Osteoblast (primary cell): ENCODE data around the gene RIBC2. TPM values are rescaled to one million over a fixed set of nuclear protein-coding genes. Genes with fewer than 3 reads are reported as not detected.

Experiments
- DNase-seq: peaks from one replicate; pipeline ENCODE4 v3.0.0; 2011; ENCODE audit warnings: low spot score, mixed read lengths; ENCODE audit not compliant: insufficient read length; ENCODE audit errors: missing footprints
- H2AFZ ChIP-seq: 2 replicates; pipeline ENCODE4 v1.6.0; 2011; ENCODE audit warnings: mild to moderate bottlenecking, low read length
- H3K27ac ChIP-seq: 2 replicates; pipeline ENCODE4 v1.5.1; 2011; ENCODE audit warnings: mild to moderate bottlenecking, low read depth, low read length, moderate library complexity
- H3K27me3 ChIP-seq: 2 replicates; pipeline ENCODE4 v1.6.0; 2012; ENCODE audit warnings: mild to moderate bottlenecking, control low read depth, inconsistent platforms, low read length, moderate library complexity; ENCODE audit not compliant: insufficient read depth
- H3K36me3 ChIP-seq: 2 replicates; pipeline ENCODE4 v1.5.1; 2011; ENCODE audit warnings: mild to moderate bottlenecking, low read length, control low read depth, moderate library complexity; ENCODE audit not compliant: insufficient read depth
- H3K4me1 ChIP-seq: 2 replicates; pipeline ENCODE4 v1.5.1; 2011; ENCODE audit warnings: mild to moderate bottlenecking, low read length, control low read depth, moderate library complexity; ENCODE audit not compliant: insufficient read depth
- H3K4me2 ChIP-seq: 2 replicates; pipeline ENCODE4 v1.6.0; 2011; ENCODE audit warnings: mild to moderate bottlenecking, low read length; ENCODE audit not compliant: insufficient read depth
- H3K4me3 ChIP-seq: fragments of 200-600 bp; sonication (generic); 3 replicates; pipeline ENCODE4 v1.5.1; 2012; ENCODE audit warnings: mild to moderate bottlenecking, low read length, inconsistent platforms; ENCODE audit not compliant: insufficient read depth
- H3K79me2 ChIP-seq: 2 replicates; pipeline ENCODE4 v1.6.0; 2012; ENCODE audit warnings: mild to moderate bottlenecking, low read length, control low read depth, inconsistent platforms; ENCODE audit not compliant: insufficient read depth
- H3K9me3 ChIP-seq: 2 replicates; pipeline ENCODE4 v1.5.1; 2011; ENCODE audit warnings: low read depth, low read length, control low read depth
- H4K20me1 ChIP-seq: 2 replicates; pipeline ENCODE4 v1.6.0; 2012; ENCODE audit warnings: mild to moderate bottlenecking, low read length, control low read depth; ENCODE audit not compliant: insufficient read depth
- CTCF ChIP-seq: IDR thresholded peaks from 2 replicates; pipeline ENCODE4 v1.5.1; 2011; ENCODE audit warnings: mild to moderate bottlenecking, low read depth, low read length, moderate library complexity; ENCODE audit errors: extremely low read depth
- total RNA-seq: library from RNA; depleted of rRNA; stranded (reverse); fragments of >200 nt; gene quantifications from 2 replicates; pipeline ENCODE4 v1.2.3, GENCODE V29; 2012

Gene RIBC2
- total RNA-seq, 1 donor, result not detected

GRCh38 chr22:45424241-45424731, 10.8 kb downstream of the RIBC2 start:
- H3K27me3 ChIP-seq, result no peaks in the 10 kb centered on the region
- no peaks in the 10 kb centered on the region for H3K36me3 ChIP-seq
- no peak for TF ChIP-seq CTCF

GRCh38 chr22:45425101-45425500, 11.6 kb downstream of the RIBC2 start:
- Histone ChIP-seq H3K4me3 (no peak overlapping the region), H3K79me2 (no peaks in the 10 kb centered on the region), H2AFZ (no peak overlapping the region), H3K36me3 (no peaks in the 10 kb centered on the region), H3K27me3 (no peaks in the 10 kb centered on the region), H3K27ac (no peak overlapping the region), H3K9me3 (peaks cover 4% of the 10 kb centered on the region), H4K20me1 (no peaks in the 10 kb centered on the region), H3K4me1 (no peaks in the 10 kb centered on the region), H3K4me2 (no peak overlapping the region)
- no peak for TF ChIP-seq CTCF
- DNase-seq, result peak; percentile 87

More at GRCh38 chr22:45424241-45424731, 10.8 kb downstream of the RIBC2 start:
- Histone ChIP-seq H3K79me2 (no peaks in the 10 kb centered on the region), H3K9me3 (peaks cover 4% of the 10 kb centered on the region), H3K4me3 (no peak overlapping the region), H3K4me1 (no peaks in the 10 kb centered on the region), H3K27ac (no peak overlapping the region), H4K20me1 (no peaks in the 10 kb centered on the region), H3K4me2 (no peak overlapping the region), H2AFZ (no peak overlapping the region)
- DNase-seq, result no peak

- H3K79me2 ChIP-seq, result no peaks in the 10 kb centered on the region
- DNase-seq, result no peak
- no peak for TF ChIP-seq CTCF
- no peak overlapping the region for H3K4me2 ChIP-seq
- no peaks in the 10 kb centered on the region for H3K4me1 ChIP-seq
- peaks cover 4% of the 10 kb centered on the region for H3K9me3 ChIP-seq
- no peak overlapping the region for H2AFZ ChIP-seq
- no peak overlapping the region for H3K27ac ChIP-seq
- no peaks in the 10 kb centered on the region for H3K36me3 ChIP-seq
- H3K4me3 ChIP-seq, result no peak overlapping the region
- H3K27me3 ChIP-seq, result no peaks in the 10 kb centered on the region
- H4K20me1 ChIP-seq, result no peaks in the 10 kb centered on the region
Observed at GRCh38 chr22:45425531-45426265, 12.2 kb downstream of the RIBC2 start.

GRCh38 chr22:45426387-45426786, 12.9 kb downstream of the RIBC2 start:
- Histone ChIP-seq H3K27me3 (no peaks in the 10 kb centered on the region), H4K20me1 (no peaks in the 10 kb centered on the region), H3K9me3 (peaks cover 4% of the 10 kb centered on the region), H2AFZ (no peak overlapping the region), H3K27ac (no peak overlapping the region), H3K36me3 (no peaks in the 10 kb centered on the region), H3K4me3 (no peak overlapping the region), H3K4me1 (no peaks in the 10 kb centered on the region), H3K79me2 (no peaks in the 10 kb centered on the region), H3K4me2 (no peak overlapping the region)
- DNase-seq, result no peak
- no peak for TF ChIP-seq CTCF
